Activated naive CD4-positive, alpha-beta T cell treated with anti-CD3 and anti-CD28 coated beads for 36 hours (primary cell): ENCODE measurements around the gene STH. TPM values are rescaled to one million over a fixed set of nuclear protein-coding genes. Genes with fewer than 3 reads are reported as not detected.

Experiments
- CTCF ChIA-PET: fragments of 350-600 bp; sonication (Branson Sonifier 250); formaldehyde crosslinking; loops from one replicate; lab custom pipeline; 2021; ENCODE audit warnings: antibody characterized with exemption; lab: Charles Lee
- DNase-seq: peaks from one replicate; pipeline ENCODE4 v3.0.0-alpha.2; 2020
- H3K27ac Mint-ChIP-seq: one replicate; pipeline ENCODE4 v1.8.0; 2021; ENCODE audit warnings: mild to moderate bottlenecking, mixed read lengths
- H3K27me3 Mint-ChIP-seq: one replicate; pipeline ENCODE4 v1.8.0; 2021; ENCODE audit warnings: low read depth, mixed read lengths
- H3K36me3 Mint-ChIP-seq: one replicate; pipeline ENCODE4 v1.8.0; 2021; ENCODE audit warnings: low read depth, mixed read lengths
- H3K4me1 Mint-ChIP-seq: one replicate; pipeline ENCODE4 v1.8.0; 2021; ENCODE audit warnings: low read depth, mixed read lengths
- H3K4me3 Mint-ChIP-seq: one replicate; pipeline ENCODE4 v1.8.0; 2021; ENCODE audit warnings: mild to moderate bottlenecking, moderate library complexity, mixed read lengths
- H3K9me3 Mint-ChIP-seq: one replicate; pipeline ENCODE4 v1.8.0; 2021; ENCODE audit warnings: mixed read lengths
- intact Hi-C: fragments of 100-400 bp; cut with micrococcal nuclease; formaldehyde crosslinking; loops from one replicate; pipeline ENCODE4 v1.15.1; 2023
- total RNA-seq, 2 experiments: library from RNA; stranded (reverse); gene quantifications; one replicate each; pipeline ENCODE4 v1.2.3, GENCODE V29; 2021

The STH gene
- total RNA-seq, 2 experiments from 2014 or later = not detected

DNA sequence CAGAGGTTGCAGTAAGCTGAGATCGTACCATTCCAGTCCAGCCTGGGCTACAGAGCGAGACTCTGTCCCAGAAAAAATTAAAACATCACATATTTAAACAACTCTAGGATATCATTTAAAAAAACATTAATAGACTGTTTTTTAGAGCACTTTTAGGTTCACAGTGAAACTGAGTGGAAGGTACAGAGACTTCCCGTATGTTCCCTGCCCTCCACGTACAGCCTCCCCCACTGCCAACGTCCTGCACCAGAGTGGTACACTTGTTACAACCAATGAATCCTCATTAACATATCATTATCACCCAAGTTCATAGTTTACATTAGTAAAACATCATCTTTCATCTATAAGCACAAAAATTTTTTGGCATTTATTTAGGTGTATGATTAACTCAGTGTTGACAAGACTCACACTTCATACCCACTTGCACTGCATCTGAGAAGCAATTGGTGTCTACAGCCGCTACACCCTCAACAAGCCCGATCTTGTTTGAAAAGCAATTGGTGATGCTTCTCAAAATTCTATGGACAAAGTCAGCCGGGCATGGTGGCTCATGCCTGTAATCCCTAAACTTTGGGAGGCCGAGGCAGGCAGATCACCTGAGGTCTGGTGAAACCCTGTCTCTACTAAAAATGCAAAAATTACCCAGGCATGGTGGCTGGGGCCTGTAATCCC is 39.9 kb upstream of the STH start:
- H3K36me3 Mint-ChIP-seq = no peaks in the 10 kb centered on the region
- DNase-seq = no peak
- CTCF ChIA-PET = no interaction called here
- intact Hi-C loops = no loop called here
- peaks cover 4% of the 10 kb centered on the region for H3K27me3 Mint-ChIP-seq
- H3K4me3 Mint-ChIP-seq = no peak overlapping the region
- no peaks in the 10 kb centered on the region for H3K9me3 Mint-ChIP-seq
- no peak overlapping the region for H3K27ac Mint-ChIP-seq
- no peaks in the 10 kb centered on the region for H3K4me1 Mint-ChIP-seq

DNA sequence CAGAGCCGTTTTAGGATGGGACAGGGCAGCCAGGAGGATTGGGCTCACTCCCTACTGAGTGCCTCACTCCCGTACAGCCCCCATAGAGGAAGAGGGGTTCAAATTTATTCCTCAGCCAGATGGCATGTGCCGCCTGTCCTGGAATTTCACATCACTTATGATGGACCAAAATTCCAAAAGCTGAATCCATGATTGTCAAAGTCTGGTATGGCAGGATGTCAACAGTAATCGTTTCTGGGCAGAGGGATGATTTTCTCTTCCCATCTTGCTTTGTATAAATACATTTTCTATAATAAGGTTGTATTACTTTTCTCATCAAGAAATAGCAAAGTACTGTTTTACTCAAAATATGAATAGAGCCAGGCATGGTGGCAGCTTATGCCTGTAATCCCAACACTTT is 38.7 kb upstream of the STH start:
- Mint-ChIP-seq H3K9me3 (no peaks in the 10 kb centered on the region), H3K27me3 (peaks cover 1% of the 10 kb centered on the region), H3K4me3 (no peak overlapping the region), H3K36me3 (no peaks in the 10 kb centered on the region), H3K27ac (no peak overlapping the region), H3K4me1 (no peaks in the 10 kb centered on the region)
- intact Hi-C loops = no loop called here
- CTCF ChIA-PET = interaction anchor here (1.4 kb wide), 1 partner anchor 11 kb away, joined by 5 read pairs; no protein-coding TSS in a partner anchor
- no peak for DNase-seq

DNA sequence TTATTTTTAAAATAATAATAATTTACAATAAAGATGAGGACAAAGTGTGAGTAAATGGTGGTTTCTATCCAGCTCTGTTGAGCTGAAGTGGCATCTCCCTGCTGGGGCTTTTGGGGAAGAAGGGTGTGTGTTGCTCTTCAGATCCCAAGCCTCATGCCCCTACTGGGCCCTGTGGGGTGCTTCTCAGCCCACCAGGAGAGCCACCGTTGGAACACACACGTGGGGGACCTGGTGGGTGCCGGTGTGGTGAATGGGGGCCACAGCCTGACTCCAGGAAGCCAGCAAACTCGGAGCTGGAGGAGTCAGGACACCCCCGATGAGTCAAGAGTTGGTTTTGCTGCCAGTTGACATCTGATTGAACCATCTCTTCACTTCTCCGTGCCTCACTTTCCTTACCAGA is 37.8 kb upstream of the STH start:
- H3K36me3 Mint-ChIP-seq = no peaks in the 10 kb centered on the region
- H3K9me3 Mint-ChIP-seq = no peaks in the 10 kb centered on the region
- DNase-seq = no peak
- intact Hi-C loops = no loop called here
- H3K4me3 Mint-ChIP-seq = no peak overlapping the region
- H3K27ac Mint-ChIP-seq = no peak overlapping the region
- CTCF ChIA-PET = interaction anchor here (1.4 kb wide), 1 partner anchor 12 kb away, joined by 5 read pairs; no protein-coding TSS in a partner anchor
- peaks cover 3% of the 10 kb centered on the region for H3K27me3 Mint-ChIP-seq
- H3K4me1 Mint-ChIP-seq = no peaks in the 10 kb centered on the region

DNA sequence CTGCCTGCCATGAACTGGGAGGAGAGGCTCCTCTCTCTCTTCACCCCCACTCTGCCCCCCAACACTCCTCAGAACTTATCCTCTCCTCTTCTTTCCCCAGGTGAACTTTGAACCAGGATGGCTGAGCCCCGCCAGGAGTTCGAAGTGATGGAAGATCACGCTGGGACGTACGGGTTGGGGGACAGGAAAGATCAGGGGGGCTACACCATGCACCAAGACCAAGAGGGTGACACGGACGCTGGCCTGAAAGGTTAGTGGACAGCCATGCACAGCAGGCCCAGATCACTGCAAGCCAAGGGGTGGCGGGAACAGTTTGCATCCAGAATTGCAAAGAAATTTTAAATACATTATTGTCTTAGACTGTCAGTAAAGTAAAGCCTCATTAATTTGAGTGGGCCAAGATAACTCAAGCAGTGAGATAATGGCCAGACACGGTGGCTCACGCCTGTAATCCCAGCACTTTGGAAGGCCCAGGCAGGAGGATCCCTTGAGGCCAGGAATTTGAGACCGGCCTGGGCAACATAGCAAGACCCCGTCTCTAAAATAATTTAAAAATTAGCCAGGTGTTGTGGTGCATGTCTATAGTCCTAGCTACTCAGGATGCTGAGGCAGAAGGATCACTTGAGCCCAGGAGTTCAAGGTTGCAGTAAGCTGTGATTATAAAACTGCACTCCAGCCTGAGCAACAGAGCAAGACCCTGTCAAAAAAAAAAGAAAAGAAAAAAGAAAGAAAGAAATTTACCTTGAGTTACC is 36.7 kb upstream of the STH start:
- Mint-ChIP-seq H3K9me3 (no peaks in the 10 kb centered on the region), H3K4me1 (no peaks in the 10 kb centered on the region), H3K27me3 (peaks cover 3% of the 10 kb centered on the region), H3K36me3 (no peaks in the 10 kb centered on the region), H3K27ac (no peak overlapping the region), H3K4me3 (no peak overlapping the region)
- no peak for DNase-seq
- CTCF ChIA-PET = no interaction called here
- intact Hi-C loops = no loop called here

GRCh38 chr17:45963283-45963682 is 35.8 kb upstream of the STH start:
- no peaks in the 10 kb centered on the region for H3K9me3 Mint-ChIP-seq

DNA sequence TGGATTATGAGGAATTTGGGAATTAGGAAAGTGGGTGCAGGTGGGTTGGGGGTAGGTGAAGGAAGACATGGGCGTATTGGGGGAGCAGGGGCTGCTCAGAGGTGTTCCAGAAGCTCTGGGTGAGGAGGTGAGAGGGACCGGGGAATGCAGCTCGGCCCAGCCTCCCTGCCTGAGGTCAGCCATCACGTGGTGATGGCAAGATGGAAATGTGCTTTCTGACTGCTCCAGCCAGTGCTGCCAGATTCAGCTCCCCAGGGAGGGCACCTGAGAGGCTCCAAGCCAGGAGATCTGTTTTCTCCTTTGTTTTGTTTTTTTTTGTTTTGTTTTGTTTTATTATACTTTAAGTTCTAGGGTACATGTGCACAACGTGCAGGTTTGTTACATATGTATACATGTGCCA is 35.2 kb upstream of the STH start:
- CTCF ChIA-PET = interaction anchor here (1.4 kb wide), 1 partner anchor 15 kb away, joined by 3 read pairs; no protein-coding TSS in a partner anchor
- Mint-ChIP-seq H3K4me1 (no peaks in the 10 kb centered on the region), H3K27ac (no peak overlapping the region), H3K4me3 (no peak overlapping the region), H3K36me3 (no peaks in the 10 kb centered on the region), H3K9me3 (no peaks in the 10 kb centered on the region), H3K27me3 (peaks cover 3% of the 10 kb centered on the region)
- intact Hi-C loops = no loop called here
- no peak for DNase-seq

More at GRCh38 chr17:45963283-45963682, 35.8 kb upstream of the STH start:
- Mint-ChIP-seq H3K4me3 (no peak overlapping the region), H3K27ac (no peak overlapping the region), H3K36me3 (no peaks in the 10 kb centered on the region), H3K27me3 (peaks cover 3% of the 10 kb centered on the region), H3K4me1 (no peaks in the 10 kb centered on the region)
- intact Hi-C loops = no loop called here
- no peak for DNase-seq
- CTCF ChIA-PET = no interaction called here

DNA sequence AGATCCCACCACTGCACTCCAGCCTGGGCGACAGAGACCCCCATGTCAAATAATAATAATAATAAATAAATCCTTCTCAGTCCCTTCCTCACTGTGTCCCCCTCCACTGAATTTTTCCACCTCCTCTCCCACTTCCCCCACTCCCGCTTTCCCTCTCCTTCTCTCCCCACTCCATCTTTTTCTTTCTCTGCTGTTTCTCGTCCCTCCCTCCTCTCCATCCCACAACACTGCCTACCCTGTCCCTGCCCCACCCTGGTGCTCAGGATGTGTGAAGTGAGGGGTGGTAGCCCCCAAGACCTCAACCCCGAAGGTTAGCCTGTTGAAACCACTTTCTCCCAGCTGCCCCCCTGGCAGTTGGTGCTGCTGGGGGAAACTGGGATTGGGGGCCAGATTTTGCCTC is 34.4 kb upstream of the STH start:
- Mint-ChIP-seq H3K9me3 (no peaks in the 10 kb centered on the region), H3K27ac (no peak overlapping the region), H3K4me1 (no peaks in the 10 kb centered on the region), H3K36me3 (no peaks in the 10 kb centered on the region), H3K27me3 (peaks cover 3% of the 10 kb centered on the region), H3K4me3 (no peak overlapping the region)
- DNase-seq = no peak
- CTCF ChIA-PET = interaction anchor here (1.4 kb wide), 1 partner anchor 16 kb away, joined by 3 read pairs; no protein-coding TSS in a partner anchor
- intact Hi-C loops = no loop called here

- CTCF ChIA-PET = no interaction called here
- intact Hi-C loops = no loop called here
- H3K36me3 Mint-ChIP-seq = no peaks in the 10 kb centered on the region
- no peaks in the 10 kb centered on the region for H3K4me1 Mint-ChIP-seq
- peaks cover 3% of the 10 kb centered on the region for H3K27me3 Mint-ChIP-seq
- H3K4me3 Mint-ChIP-seq = no peak overlapping the region
- no peaks in the 10 kb centered on the region for H3K9me3 Mint-ChIP-seq
- no peak overlapping the region for H3K27ac Mint-ChIP-seq
- no peak for DNase-seq
These were observed 33.2 kb upstream of the STH start for GRCh38 chr17:45965812-45966211.

- no peaks in the 10 kb centered on the region for H3K36me3 Mint-ChIP-seq
- H3K4me3 Mint-ChIP-seq = no peak overlapping the region
- no peak for DNase-seq
- H3K9me3 Mint-ChIP-seq = no peaks in the 10 kb centered on the region
- H3K27me3 Mint-ChIP-seq = peaks cover 3% of the 10 kb centered on the region
- CTCF ChIA-PET = no interaction called here
- intact Hi-C loops = no loop called here
- H3K27ac Mint-ChIP-seq = no peak overlapping the region
- H3K4me1 Mint-ChIP-seq = no peaks in the 10 kb centered on the region
These were observed 32.3 kb upstream of the STH start for GRCh38 chr17:45966606-45967280.

- Mint-ChIP-seq H3K36me3 (no peaks in the 10 kb centered on the region), H3K4me1 (no peaks in the 10 kb centered on the region), H3K4me3 (no peak overlapping the region), H3K27ac (no peak overlapping the region), H3K9me3 (peaks cover 1% of the 10 kb centered on the region), H3K27me3 (peaks cover 3% of the 10 kb centered on the region)
- CTCF ChIA-PET = no interaction called here
- intact Hi-C loops = no loop called here
- no peak for DNase-seq
These were observed 31.7 kb upstream of the STH start for GRCh38 chr17:45967378-45967777.

GRCh38 chr17:45968732-45969131 is 30.3 kb upstream of the STH start:
- no peak for DNase-seq
- Mint-ChIP-seq H3K27ac (no peak overlapping the region), H3K27me3 (peaks cover 3% of the 10 kb centered on the region), H3K9me3 (peaks cover 4% of the 10 kb centered on the region), H3K36me3 (no peaks in the 10 kb centered on the region), H3K4me3 (no peak overlapping the region), H3K4me1 (no peaks in the 10 kb centered on the region)
- intact Hi-C loops = no loop called here
- CTCF ChIA-PET = no interaction called here

GRCh38 chr17:45969726-45970125 is 29.3 kb upstream of the STH start:
- CTCF ChIA-PET = no interaction called here
- intact Hi-C loops = no loop called here

More at GRCh38 chr17:45969726-45970125, 29.3 kb upstream of the STH start:
- DNase-seq = no peak
- H3K36me3 Mint-ChIP-seq = no peaks in the 10 kb centered on the region
- no peak overlapping the region for H3K4me3 Mint-ChIP-seq
- peaks cover 3% of the 10 kb centered on the region for H3K27me3 Mint-ChIP-seq
- peaks cover 4% of the 10 kb centered on the region for H3K9me3 Mint-ChIP-seq
- H3K27ac Mint-ChIP-seq = no peak overlapping the region
- H3K4me1 Mint-ChIP-seq = no peaks in the 10 kb centered on the region
